BLaER1 (cell line): ENCODE data around the gene SUSD5.
"Not testable (repeated sequence)": the region's sequence is repeated elsewhere in the genome, so short reads cannot be mapped to it uniquely, and the experiment has no call there.

ENCODE experiments used
- H3K27ac ChIP-seq: shearing (Covaris generic); formaldehyde crosslinking; 2 replicates; pipeline ENCODE4 v1.8.1; 2022
- H3K27me3 ChIP-seq: shearing (Covaris generic); formaldehyde crosslinking; 2 replicates; pipeline ENCODE4 v1.8.1; 2022
- H3K36me3 ChIP-seq: shearing (Covaris generic); formaldehyde crosslinking; 2 replicates; pipeline ENCODE4 v1.8.1; 2022
- H3K4me1 ChIP-seq: shearing (Covaris generic); formaldehyde crosslinking; 2 replicates; pipeline ENCODE4 v1.8.1; 2022
- H3K4me2 ChIP-seq: shearing (Covaris generic); formaldehyde crosslinking; 2 replicates; pipeline ENCODE4 v1.8.1; 2022
- H3K4me3 ChIP-seq: shearing (Covaris generic); formaldehyde crosslinking; 2 replicates; pipeline ENCODE4 v1.8.1; 2022
- H3K9ac ChIP-seq: shearing (Covaris generic); formaldehyde crosslinking; 2 replicates; pipeline ENCODE4 v1.8.1; 2022
- H3K9me3 ChIP-seq: shearing (Covaris generic); formaldehyde crosslinking; 2 replicates; pipeline ENCODE4 v1.8.1; 2022
- H4K20me1 ChIP-seq: shearing (Covaris generic); formaldehyde crosslinking; 2 replicates; pipeline ENCODE4 v1.8.1; 2022
- Cebpa-rat ChIP-seq: shearing (Covaris generic); IDR thresholded peaks from 2 replicates; pipeline ENCODE4 v1.8.1; 2022

Gene SUSD5

DNA sequence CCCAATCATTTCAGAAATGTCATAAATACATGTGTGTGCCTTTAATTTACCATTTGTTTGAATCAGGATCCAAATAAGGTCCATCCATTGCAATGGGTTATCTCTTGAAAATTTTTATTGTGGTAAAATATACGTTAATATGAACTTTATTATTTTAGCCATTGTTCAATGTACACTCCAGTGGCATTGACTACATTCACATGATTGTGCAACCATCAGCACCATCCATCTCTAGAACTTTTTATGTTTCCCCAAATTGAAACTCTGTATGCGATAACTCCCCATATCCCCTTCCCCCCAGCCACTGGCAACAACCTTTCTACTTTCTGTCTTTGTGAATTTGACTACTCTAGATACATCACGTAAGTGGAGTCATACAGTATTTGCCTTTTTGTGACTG lies 92.8 kb downstream of the SUSD5 start:
- H3K27me3 ChIP-seq = no peaks in the 10 kb centered on the region
- H3K9ac ChIP-seq = no peak overlapping the region
- peaks cover 86% of the 10 kb centered on the region for H3K36me3 ChIP-seq
- no peaks in the 10 kb centered on the region for H3K9me3 ChIP-seq
- no peak overlapping the region for H3K4me3 ChIP-seq
- H3K4me1 ChIP-seq = no peaks in the 10 kb centered on the region
- no peaks in the 10 kb centered on the region for H4K20me1 ChIP-seq
- H3K27ac ChIP-seq = no peak overlapping the region
- no peak overlapping the region for H3K4me2 ChIP-seq
- TF ChIP-seq Cebpa-rat = no peak

DNA sequence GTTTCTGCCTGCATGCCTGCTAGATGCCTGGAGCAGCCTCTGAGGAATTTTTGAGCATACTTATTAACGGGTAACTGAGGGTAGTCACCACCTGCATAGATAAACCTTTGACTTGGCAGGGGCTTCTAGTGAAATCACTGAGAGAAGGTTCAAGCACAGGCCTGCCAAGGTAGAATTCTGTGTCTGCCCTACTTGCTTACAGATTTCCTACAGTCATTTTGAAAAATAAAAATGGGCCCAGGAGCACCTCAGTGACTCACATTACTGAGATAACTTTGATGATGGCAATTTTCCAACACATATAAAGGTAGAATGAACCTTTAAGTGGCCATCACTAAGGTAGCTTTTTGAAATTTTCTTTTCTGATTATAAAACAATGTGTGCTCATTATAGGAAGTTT lies 94.0 kb downstream of the SUSD5 start:
- Histone ChIP-seq H4K20me1 (peaks cover 8% of the 10 kb centered on the region), H3K4me3 (no peak overlapping the region), H3K36me3 (peaks cover 86% of the 10 kb centered on the region), H3K9me3 (no peaks in the 10 kb centered on the region), H3K4me2 (no peak overlapping the region), H3K4me1 (no peaks in the 10 kb centered on the region), H3K9ac (no peak overlapping the region), H3K27me3 (no peaks in the 10 kb centered on the region), H3K27ac (no peak overlapping the region)
- TF ChIP-seq Cebpa-rat = no peak

- H3K27me3 ChIP-seq = no peaks in the 10 kb centered on the region
- peaks cover 94% of the 10 kb centered on the region for H3K36me3 ChIP-seq
- H3K4me1 ChIP-seq = no peaks in the 10 kb centered on the region
- no peak overlapping the region for H3K4me3 ChIP-seq
- H3K27ac ChIP-seq = no peak overlapping the region
- H3K9me3 ChIP-seq = no peaks in the 10 kb centered on the region
- no peak overlapping the region for H3K4me2 ChIP-seq
- TF ChIP-seq Cebpa-rat = no peak
- H3K9ac ChIP-seq = no peak overlapping the region
- peaks cover 24% of the 10 kb centered on the region for H4K20me1 ChIP-seq
Observed at GRCh38 chr3:33122991-33123390, 95.6 kb downstream of the SUSD5 start.

DNA sequence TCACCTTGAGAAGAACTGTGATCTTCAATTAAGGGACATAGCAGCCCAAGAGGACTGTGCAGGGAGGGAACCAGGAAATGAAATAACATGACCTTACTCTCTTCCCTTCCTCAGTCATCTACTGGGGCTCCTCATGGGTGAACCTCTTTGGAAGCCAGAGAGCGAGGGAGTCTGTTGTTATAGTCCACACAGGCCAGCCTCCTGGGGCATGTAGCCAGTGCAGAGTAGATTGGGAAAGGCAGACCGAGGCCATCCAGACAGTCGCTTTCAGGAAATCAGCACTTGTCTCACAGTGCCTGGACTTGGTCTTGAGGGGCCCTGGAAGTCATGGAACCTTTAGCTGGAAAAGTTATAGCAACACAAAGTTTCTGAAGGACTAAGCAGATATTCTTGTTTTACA lies 98.7 kb downstream of the SUSD5 start:
- no peak overlapping the region for H3K27ac ChIP-seq
- H3K36me3 ChIP-seq = peaks cover 73% of the 10 kb centered on the region
- H3K27me3 ChIP-seq = no peaks in the 10 kb centered on the region
- H3K9ac ChIP-seq = no peak overlapping the region
- peaks cover 42% of the 10 kb centered on the region for H4K20me1 ChIP-seq
- H3K9me3 ChIP-seq = no peaks in the 10 kb centered on the region
- no peak for TF ChIP-seq Cebpa-rat
- H3K4me2 ChIP-seq = no peak overlapping the region
- H3K4me3 ChIP-seq = no peak overlapping the region
- H3K4me1 ChIP-seq = peaks cover 14% of the 10 kb centered on the region

GRCh38 chr3:33117461-33117860 lies 101.1 kb downstream of the SUSD5 start:
- Histone ChIP-seq H3K27me3 (no peaks in the 10 kb centered on the region), H4K20me1 (peaks cover 46% of the 10 kb centered on the region), H3K27ac (no peak overlapping the region), H3K9ac (no peak overlapping the region), H3K36me3 (peaks cover 52% of the 10 kb centered on the region), H3K4me1 (peaks cover 29% of the 10 kb centered on the region), H3K4me2 (no peak overlapping the region), H3K9me3 (no peaks in the 10 kb centered on the region), H3K4me3 (no peak overlapping the region)
- TF ChIP-seq Cebpa-rat = no peak

DNA sequence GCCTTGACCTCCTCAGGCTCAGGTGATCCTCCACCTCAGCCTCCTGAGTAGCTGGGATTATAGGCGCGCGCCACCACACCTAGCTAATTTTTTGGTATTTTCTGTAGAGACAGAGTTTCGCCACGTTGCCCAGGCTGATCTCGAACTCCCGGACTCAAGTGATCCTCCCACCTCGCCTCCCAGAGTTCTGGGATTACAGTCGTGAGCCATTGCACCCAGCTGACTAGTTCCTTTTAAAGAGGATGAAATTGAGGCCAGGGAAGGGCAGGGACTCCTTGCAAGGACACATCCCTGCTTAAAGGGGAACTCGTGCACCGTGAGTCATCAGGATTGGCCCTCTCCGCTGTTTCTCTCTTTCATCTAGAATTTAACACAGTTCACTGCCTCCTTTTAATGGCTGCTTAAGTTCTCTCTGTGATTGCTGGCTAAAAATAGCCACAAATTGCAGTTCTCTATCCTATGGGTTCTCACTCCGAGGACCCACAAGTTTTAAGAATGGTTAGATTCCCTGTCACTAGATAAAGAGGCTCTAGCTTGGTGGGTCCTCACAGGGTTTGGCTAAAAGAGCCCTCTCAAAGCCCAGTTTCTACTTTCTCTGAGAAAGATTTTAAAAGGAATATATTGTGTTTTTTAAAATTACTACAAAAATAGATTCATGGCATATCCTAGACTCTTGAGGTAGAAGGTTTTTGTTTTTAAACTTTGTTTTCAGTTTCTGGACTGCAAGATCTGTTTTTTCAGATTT lies 103.4 kb downstream of the SUSD5 start:
- peaks cover 30% of the 10 kb centered on the region for H3K36me3 ChIP-seq
- H3K9me3 ChIP-seq = no peaks in the 10 kb centered on the region
- TF ChIP-seq Cebpa-rat = no peak
- peaks cover 39% of the 10 kb centered on the region for H3K4me1 ChIP-seq
- H3K27ac ChIP-seq = peak overlapping the region; percentile 51; the same call in 1 of the 2 replicates
- H3K9ac ChIP-seq = peak overlapping the region; percentile 72
- H4K20me1 ChIP-seq = peaks cover 44% of the 10 kb centered on the region
- peak overlapping the region; percentile 77 for H3K4me3 ChIP-seq
- peak overlapping the region; percentile 83 for H3K4me2 ChIP-seq
- no peaks in the 10 kb centered on the region for H3K27me3 ChIP-seq

DNA sequence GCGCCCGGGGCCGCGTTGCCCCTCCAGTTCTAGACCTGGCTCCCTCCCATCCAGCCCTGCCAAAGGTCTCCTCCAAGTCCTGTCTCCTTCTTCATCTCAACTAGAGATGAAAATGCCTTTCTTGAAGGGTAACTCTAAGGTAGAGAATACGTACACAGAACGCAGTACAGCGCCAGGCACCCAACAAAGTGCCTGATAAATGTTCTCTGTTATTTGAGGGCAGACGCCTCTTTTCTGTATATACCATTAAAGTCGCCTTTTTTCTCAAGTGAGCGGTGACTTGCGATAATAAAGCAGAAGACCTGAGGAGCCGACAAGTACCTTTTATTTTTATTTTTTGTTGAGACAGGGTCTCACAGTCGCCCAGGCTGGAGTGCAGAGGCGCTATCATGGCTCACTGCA lies 104.0 kb downstream of the SUSD5 start:
- peak overlapping the region; percentile 83 for H3K4me2 ChIP-seq
- H4K20me1 ChIP-seq = peaks cover 39% of the 10 kb centered on the region
- H3K9me3 ChIP-seq = no peaks in the 10 kb centered on the region
- TF ChIP-seq Cebpa-rat = no peak
- H3K4me3 ChIP-seq = peak overlapping the region; percentile 77
- H3K27me3 ChIP-seq = no peaks in the 10 kb centered on the region
- peak overlapping the region; percentile 51; the same call in 1 of the 2 replicates for H3K27ac ChIP-seq
- peaks cover 39% of the 10 kb centered on the region for H3K4me1 ChIP-seq
- peaks cover 25% of the 10 kb centered on the region for H3K36me3 ChIP-seq
- H3K9ac ChIP-seq = peak overlapping the region; percentile 72; the same call in 1 of the 2 replicates

GRCh38 chr3:33113772-33114621 lies 104.6 kb downstream of the SUSD5 start, which contains the start of gene CRTAP:
Gene CRTAP (plus strand): TSS chr3:33114014. CDS start chr3:33114078, 64 bp downstream.
- Histone ChIP-seq H3K9me3 (no peaks in the 10 kb centered on the region), H3K4me1 (peaks cover 39% of the 10 kb centered on the region), H3K4me2 (peak within 1 kb of the TSS; percentile 83), H3K27me3 (no peaks in the 10 kb centered on the region), H4K20me1 (peaks cover 32% of the 10 kb centered on the region), H3K27ac (peak within 1 kb of the TSS; percentile 89), H3K9ac (peak within 1 kb of the TSS; percentile 90), H3K4me3 (peak within 1 kb of the TSS; percentile 77), H3K36me3 (peaks cover 18% of the 10 kb centered on the region)
- TF ChIP-seq Cebpa-rat = no peak

DNA sequence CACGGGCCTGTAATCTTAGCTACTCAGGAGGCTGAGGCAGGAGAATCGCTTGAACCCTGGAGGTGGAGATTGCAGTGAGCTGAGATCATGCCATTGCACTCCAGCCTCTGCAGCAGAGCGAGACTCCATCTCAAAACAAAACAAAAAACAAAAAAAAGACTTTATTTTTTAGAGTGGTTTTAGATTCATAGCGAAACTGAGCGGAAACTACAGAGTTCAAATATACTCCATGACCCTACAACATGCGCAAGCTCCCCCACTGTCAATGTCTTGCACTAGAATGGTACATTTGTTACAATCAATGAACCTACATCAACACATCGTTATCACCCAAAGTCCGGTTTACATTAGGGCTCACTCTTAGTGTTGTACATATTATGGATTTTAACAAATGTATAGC lies 107.0 kb downstream of the SUSD5 start:
- H3K36me3 ChIP-seq = no peaks in the 10 kb centered on the region
- H3K9me3 ChIP-seq = no peaks in the 10 kb centered on the region
- TF ChIP-seq Cebpa-rat = no peak
- no peak overlapping the region for H3K4me3 ChIP-seq
- H3K27ac ChIP-seq = no peak overlapping the region
- peaks cover 10% of the 10 kb centered on the region; the same call in 1 of the 2 replicates for H4K20me1 ChIP-seq
- H3K27me3 ChIP-seq = no peaks in the 10 kb centered on the region
- H3K4me2 ChIP-seq = 0 out of 2 replicates have a peak overlapping the region, but pooled peaks have one; percentile 24
- H3K4me1 ChIP-seq = peaks cover 39% of the 10 kb centered on the region
- H3K9ac ChIP-seq = no peak overlapping the region

DNA sequence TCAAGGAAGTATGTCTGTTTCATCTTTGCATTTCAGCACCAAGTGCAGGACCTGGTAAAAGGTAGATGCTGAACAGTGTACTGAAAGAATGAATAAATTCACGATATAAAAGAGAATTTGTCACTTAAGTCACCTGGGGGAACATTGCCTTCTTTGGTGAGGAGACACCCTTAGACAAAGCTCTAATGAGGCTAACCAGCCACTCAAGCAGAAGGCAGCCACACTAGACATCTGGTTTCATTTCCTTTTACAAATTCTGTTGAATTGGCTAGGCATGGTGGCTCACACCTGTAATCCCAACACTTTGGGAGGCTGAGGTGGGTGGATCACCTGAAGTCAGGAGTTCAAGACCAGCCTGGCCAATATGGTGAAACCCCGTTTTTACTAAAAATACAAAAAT lies 111.8 kb downstream of the SUSD5 start:
- not testable (repeated sequence) for H3K27ac ChIP-seq, H3K4me2 ChIP-seq, H3K27me3 ChIP-seq, H3K9ac ChIP-seq, H4K20me1 ChIP-seq, H3K4me3 ChIP-seq, H3K9me3 ChIP-seq, H3K36me3 ChIP-seq
- H3K4me1 ChIP-seq = peaks cover 16% of the 10 kb centered on the region
